Ishikawa (cell line): ENCODE measurements around the gene MAP4K4.
A peak's percentile ranks its signal among the peaks of the same experiment; 100 is the strongest.

Source experiments
- CEBPB ChIP-seq: IDR thresholded peaks from 2 replicates; pipeline ENCODE4 v1.6.1; 2012
- CREB1 ChIP-seq: IDR thresholded peaks from 2 replicates; pipeline ENCODE4 v1.6.1; 2012; ENCODE audit warnings: low read depth
- EGR1 ChIP-seq: IDR thresholded peaks from 2 replicates; pipeline ENCODE4 v1.6.1; 2012
- EP300 ChIP-seq: IDR thresholded peaks from 2 replicates; pipeline ENCODE4 v1.6.1; 2012; ENCODE audit warnings: borderline replicate concordance
- FOXM1 ChIP-seq: IDR thresholded peaks from 2 replicates; pipeline ENCODE4 v1.6.1; 2012; ENCODE audit warnings: low read depth, borderline replicate concordance
- NFIC ChIP-seq: IDR thresholded peaks from 2 replicates; pipeline ENCODE4 v1.6.1; 2012
- RAD21 ChIP-seq: IDR thresholded peaks from 2 replicates; pipeline ENCODE4 v1.6.1; 2012; ENCODE audit warnings: low read depth
- TAF1 ChIP-seq: IDR thresholded peaks from 2 replicates; pipeline ENCODE4 v1.6.1; 2012; ENCODE audit warnings: low read depth, mild to moderate bottlenecking
- TCF12 ChIP-seq: IDR thresholded peaks from 2 replicates; pipeline ENCODE4 v1.6.1; 2012; ENCODE audit warnings: low read depth
- TEAD4 ChIP-seq: IDR thresholded peaks from 2 replicates; pipeline ENCODE4 v1.6.1; 2012
- YY1 ChIP-seq: IDR thresholded peaks from 2 replicates; pipeline ENCODE4 v1.6.1; 2012; ENCODE audit warnings: low read depth
- ZBTB7A ChIP-seq: IDR thresholded peaks from 2 replicates; pipeline ENCODE4 v1.6.1; 2012; ENCODE audit warnings: low read depth
- TF ChIP-seq, protein P1 (sequence below): IDR thresholded peaks from 2 replicates; pipeline ENCODE4 v1.6.1; 2012
- TF ChIP-seq, protein P2 (sequence below): IDR thresholded peaks from 2 replicates; pipeline ENCODE4 v1.6.1; 2012; ENCODE audit warnings: low read depth, mild to moderate bottlenecking
- TF ChIP-seq, protein P3 (sequence below): IDR thresholded peaks from 2 replicates; pipeline ENCODE4 v1.6.1; 2012

MAP4K4 gene

DNA sequence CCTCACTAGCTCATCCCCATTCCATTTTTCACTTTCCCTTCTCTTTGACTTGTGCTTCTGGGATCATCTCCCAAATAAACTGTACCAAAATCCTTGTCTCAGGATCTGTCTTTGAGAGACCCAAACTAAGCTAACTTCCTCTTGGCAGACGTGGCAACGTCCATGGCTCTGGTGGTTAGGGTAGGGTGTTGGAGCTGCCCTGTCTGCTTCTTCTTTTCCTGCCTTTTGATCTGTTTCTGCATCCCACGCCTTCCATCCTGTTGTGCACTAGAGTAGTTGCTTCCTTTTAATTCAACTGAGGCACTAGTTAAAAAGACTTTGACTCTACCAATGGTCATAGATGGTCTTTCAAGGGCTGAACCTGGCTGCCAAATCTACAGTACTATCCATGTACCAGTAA lies 5.5 kb upstream of the MAP4K4 start:
- no peak for TF ChIP-seq RAD21

DNA sequence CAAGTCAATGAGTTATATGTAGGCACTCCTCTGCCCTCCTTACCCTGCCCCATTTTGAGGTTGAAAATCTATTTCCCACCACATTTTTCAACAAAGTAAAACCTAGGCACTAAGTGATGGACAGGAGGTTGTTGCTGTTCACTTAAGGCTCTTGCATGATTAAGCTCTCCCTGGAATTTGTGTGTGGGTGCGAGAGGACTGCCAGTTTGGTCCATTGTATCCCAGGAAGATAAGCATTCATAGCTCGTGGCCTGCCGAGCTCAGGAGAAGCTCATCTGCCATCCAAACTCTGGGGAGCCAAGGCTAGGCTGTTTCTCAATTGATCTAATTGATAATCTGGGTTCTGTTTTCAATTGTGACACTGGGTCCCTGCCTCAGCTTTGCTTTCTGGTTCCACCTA lies 4.7 kb upstream of the MAP4K4 start:
- TF ChIP-seq TCF12 (no peak), RAD21 (no peak), CEBPB (no peak), EGR1 (no peak), TEAD4 (no peak), YY1 (no peak), EP300 (no peak), CREB1 (no peak), NFIC (no peak), FOXM1 (no peak), TAF1 (no peak)
- TF ChIP-seq, protein P1, sequence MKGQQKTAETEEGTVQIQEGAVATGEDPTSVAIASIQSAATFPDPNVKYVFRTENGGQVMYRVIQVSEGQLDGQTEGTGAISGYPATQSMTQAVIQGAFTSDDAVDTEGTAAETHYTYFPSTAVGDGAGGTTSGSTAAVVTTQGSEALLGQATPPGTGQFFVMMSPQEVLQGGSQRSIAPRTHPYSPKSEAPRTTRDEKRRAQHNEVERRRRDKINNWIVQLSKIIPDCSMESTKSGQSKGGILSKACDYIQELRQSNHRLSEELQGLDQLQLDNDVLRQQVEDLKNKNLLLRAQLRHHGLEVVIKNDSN: no peak
- TF ChIP-seq, protein P2, sequence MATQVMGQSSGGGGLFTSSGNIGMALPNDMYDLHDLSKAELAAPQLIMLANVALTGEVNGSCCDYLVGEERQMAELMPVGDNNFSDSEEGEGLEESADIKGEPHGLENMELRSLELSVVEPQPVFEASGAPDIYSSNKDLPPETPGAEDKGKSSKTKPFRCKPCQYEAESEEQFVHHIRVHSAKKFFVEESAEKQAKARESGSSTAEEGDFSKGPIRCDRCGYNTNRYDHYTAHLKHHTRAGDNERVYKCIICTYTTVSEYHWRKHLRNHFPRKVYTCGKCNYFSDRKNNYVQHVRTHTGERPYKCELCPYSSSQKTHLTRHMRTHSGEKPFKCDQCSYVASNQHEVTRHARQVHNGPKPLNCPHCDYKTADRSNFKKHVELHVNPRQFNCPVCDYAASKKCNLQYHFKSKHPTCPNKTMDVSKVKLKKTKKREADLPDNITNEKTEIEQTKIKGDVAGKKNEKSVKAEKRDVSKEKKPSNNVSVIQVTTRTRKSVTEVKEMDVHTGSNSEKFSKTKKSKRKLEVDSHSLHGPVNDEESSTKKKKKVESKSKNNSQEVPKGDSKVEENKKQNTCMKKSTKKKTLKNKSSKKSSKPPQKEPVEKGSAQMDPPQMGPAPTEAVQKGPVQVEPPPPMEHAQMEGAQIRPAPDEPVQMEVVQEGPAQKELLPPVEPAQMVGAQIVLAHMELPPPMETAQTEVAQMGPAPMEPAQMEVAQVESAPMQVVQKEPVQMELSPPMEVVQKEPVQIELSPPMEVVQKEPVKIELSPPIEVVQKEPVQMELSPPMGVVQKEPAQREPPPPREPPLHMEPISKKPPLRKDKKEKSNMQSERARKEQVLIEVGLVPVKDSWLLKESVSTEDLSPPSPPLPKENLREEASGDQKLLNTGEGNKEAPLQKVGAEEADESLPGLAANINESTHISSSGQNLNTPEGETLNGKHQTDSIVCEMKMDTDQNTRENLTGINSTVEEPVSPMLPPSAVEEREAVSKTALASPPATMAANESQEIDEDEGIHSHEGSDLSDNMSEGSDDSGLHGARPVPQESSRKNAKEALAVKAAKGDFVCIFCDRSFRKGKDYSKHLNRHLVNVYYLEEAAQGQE: no peak
- TF ChIP-seq, protein P3, sequence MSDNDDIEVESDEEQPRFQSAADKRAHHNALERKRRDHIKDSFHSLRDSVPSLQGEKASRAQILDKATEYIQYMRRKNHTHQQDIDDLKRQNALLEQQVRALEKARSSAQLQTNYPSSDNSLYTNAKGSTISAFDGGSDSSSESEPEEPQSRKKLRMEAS: no peak

DNA sequence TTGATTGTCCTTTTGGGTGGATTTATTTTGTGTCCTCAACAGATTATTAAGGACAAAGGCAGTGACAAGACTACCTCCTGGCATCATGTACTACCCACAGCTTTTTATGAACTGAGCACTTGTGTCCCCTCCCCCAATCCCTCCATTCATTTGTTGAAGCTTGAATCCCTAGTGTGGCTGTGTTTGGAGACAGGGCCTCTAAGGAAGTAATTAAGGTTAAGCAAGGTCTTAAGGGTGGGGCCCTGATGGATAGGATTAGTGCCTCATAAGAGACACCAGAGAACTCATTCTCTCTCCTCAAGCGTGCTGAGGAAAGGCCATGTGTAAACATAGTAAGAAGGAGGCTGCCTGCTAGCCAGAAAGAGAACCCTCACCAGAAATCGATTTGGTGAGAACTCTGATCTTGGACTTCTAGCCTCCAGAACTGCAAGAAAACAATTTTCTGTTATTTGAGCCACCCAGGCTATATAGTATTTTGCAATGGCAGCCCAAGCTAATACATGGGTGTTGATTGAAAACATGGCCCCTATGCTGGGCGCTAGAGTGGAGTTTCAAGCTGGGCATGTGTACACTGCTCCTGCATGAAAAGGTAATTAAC lies 3.4 kb upstream of the MAP4K4 start:
- no peak for TF ChIP-seq EP300
- TF ChIP-seq, protein P3: no peak
- TF ChIP-seq TEAD4: no peak
- no peak for TF ChIP-seq TCF12
- TF ChIP-seq ZBTB7A: no peak
- TF ChIP-seq TAF1: no peak
- no peak for TF ChIP-seq NFIC
- TF ChIP-seq, protein P2: no peak
- TF ChIP-seq CREB1: no peak
- TF ChIP-seq RAD21: no peak
- no peak for TF ChIP-seq CEBPB
- no peak for TF ChIP-seq EGR1
- no peak for TF ChIP-seq FOXM1
- TF ChIP-seq, protein P1: no peak
- no peak for TF ChIP-seq YY1

DNA sequence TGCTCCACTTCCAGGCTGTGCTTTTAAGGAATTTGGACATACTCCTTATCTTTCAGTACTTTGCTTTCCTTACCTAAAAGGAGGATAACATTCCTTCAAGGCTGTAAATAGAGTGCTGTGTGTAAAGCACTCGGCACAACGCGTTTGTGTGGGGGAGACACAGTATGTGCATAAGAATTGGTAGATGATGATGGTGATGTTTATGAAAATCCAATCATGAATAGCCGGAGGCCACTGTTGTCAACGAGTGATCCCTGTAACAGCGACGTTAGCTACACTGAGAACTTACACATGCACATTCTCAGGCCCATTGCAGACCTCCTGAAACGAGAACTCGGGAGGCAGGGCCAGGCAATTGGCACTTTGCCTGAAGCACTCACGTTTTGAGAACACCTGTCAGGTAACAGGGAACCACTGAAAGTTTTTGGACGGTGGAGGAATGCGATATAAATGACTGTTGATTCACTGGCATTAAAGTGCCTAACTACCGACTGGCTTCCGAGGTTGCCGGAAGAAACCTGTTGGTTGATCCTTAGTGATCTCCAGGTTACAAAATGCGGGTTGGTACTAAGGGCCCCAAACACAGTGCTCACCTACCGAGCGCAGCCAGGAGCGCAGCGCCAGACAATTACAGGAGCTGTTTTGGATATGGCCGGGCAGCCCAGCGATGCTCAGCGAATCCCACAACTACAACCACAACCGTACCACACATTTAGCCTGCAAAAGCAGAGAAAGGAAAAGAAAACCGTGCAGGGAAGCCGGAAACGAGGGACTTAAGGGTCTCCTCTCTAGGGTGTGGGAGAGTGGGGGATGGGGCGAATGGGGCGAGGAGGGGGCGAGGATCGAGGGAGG lies 1.0 kb upstream of the MAP4K4 start:
- peak; percentile 44; the same call in 1 of the 2 replicates for TF ChIP-seq NFIC
- no peak for TF ChIP-seq TAF1

DNA sequence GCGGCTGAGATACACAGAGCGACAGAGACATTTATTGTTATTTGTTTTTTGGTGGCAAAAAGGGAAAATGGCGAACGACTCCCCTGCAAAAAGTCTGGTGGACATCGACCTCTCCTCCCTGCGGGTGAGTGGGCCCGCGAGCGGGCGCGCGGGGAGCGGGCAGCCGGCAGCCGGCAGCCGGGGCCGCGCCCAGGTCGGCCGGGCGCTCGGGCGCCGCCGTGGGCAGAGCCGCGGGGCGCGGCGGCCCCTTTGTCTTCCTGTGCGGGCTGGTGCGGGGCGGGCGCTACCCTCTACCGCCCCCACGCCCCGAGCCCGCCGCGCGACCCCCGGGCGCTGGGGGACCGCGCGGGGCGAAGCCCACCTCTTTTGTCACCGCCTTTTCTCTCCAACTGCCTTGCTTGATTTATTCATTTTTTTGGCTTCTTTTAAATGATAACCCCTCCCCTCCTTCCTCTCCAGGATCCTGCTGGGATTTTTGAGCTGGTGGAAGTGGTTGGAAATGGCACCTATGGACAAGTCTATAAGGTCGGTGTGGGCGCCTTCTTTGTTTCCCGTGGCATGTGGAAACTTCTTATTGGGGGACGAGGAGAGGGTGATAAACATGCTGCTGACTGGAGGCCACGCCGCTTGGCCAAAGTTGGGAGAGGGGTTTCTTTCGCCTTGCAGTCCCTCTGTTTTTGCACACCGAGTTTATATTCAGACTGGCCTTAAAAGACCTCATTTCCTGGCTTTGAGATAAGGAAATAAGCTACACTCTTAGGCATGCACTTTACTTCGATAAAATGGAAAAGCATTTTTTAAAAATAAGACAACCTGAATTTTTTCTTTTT lies 722 bp downstream of the MAP4K4 start:
- no peak for TF ChIP-seq TAF1
- peak; percentile 80; the same call in 1 of the 2 replicates for TF ChIP-seq ZBTB7A
